Measurements from ENCODE around the gene CASZ1. TPM values are rescaled to one million over a fixed set of nuclear protein-coding genes. Genes with fewer than 3 reads are reported as not detected.

CASZ1 gene
- total and polyA plus RNA-seq, 2 experiments from 2014 or later = 6.2 to 6.7 TPM

DNA sequence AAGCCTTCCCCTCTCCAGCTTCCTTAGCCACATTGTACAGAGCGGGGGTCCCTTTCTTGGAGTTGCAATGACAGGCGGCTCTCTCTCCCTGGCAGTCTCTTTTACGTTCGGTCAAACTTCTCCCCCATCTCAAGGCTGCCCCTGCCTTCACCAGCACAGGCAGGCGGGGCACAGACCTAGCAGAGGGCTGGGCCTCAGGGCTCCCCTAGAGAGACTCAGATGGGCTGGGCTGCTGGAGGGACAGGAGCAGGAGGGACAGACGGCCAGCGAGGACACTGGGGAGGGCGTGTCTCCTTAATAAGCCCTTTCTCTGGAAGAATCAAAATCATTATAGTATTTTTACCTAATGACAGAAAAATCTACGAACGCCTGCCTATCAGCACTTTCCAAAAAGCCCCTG, 79.6 kb downstream of the CASZ1 start (continued):
- TF ChIP-seq, protein P1, sequence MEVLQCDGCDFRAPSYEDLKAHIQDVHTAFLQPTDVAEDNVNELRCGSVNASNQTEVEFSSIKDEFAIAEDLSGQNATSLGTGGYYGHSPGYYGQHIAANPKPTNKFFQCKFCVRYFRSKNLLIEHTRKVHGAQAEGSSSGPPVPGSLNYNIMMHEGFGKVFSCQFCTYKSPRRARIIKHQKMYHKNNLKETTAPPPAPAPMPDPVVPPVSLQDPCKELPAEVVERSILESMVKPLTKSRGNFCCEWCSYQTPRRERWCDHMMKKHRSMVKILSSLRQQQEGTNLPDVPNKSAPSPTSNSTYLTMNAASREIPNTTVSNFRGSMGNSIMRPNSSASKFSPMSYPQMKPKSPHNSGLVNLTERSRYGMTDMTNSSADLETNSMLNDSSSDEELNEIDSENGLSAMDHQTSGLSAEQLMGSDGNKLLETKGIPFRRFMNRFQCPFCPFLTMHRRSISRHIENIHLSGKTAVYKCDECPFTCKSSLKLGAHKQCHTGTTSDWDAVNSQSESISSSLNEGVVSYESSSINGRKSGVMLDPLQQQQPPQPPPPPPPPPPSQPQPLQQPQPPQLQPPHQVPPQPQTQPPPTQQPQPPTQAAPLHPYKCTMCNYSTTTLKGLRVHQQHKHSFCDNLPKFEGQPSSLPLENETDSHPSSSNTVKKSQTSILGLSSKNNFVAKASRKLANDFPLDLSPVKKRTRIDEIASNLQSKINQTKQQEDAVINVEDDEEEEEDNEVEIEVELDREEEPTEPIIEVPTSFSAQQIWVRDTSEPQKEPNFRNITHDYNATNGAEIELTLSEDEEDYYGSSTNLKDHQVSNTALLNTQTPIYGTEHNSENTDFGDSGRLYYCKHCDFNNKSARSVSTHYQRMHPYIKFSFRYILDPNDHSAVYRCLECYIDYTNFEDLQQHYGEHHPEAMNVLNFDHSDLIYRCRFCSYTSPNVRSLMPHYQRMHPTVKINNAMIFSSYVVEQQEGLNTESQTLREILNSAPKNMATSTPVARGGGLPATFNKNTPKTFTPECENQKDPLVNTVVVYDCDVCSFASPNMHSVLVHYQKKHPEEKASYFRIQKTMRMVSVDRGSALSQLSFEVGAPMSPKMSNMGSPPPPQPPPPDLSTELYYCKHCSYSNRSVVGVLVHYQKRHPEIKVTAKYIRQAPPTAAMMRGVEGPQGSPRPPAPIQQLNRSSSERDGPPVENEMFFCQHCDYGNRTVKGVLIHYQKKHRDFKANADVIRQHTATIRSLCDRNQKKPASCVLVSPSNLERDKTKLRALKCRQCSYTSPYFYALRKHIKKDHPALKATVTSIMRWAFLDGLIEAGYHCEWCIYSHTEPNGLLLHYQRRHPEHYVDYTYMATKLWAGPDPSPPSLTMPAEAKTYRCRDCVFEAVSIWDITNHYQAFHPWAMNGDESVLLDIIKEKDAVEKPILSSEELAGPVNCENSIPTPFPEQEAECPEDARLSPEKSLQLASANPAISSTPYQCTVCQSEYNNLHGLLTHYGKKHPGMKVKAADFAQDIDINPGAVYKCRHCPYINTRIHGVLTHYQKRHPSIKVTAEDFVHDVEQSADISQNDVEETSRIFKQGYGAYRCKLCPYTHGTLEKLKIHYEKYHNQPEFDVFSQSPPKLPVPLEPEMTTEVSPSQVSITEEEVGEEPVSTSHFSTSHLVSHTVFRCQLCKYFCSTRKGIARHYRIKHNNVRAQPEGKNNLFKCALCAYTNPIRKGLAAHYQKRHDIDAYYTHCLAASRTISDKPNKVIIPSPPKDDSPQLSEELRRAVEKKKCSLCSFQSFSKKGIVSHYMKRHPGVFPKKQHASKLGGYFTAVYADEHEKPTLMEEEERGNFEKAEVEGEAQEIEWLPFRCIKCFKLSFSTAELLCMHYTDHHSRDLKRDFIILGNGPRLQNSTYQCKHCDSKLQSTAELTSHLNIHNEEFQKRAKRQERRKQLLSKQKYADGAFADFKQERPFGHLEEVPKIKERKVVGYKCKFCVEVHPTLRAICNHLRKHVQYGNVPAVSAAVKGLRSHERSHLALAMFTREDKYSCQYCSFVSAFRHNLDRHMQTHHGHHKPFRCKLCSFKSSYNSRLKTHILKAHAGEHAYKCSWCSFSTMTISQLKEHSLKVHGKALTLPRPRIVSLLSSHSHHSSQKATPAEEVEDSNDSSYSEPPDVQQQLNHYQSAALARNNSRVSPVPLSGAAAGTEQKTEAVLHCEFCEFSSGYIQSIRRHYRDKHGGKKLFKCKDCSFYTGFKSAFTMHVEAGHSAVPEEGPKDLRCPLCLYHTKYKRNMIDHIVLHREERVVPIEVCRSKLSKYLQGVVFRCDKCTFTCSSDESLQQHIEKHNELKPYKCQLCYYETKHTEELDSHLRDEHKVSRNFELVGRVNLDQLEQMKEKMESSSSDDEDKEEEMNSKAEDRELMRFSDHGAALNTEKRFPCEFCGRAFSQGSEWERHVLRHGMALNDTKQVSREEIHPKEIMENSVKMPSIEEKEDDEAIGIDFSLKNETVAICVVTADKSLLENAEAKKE (CRISPR knock-in tag; IDR thresholded peaks at IDR 0.05) = no peak
- TF ChIP-seq ZNF114 (CRISPR knock-in tag; IDR thresholded peaks at IDR 0.05) = no peak

DNA sequence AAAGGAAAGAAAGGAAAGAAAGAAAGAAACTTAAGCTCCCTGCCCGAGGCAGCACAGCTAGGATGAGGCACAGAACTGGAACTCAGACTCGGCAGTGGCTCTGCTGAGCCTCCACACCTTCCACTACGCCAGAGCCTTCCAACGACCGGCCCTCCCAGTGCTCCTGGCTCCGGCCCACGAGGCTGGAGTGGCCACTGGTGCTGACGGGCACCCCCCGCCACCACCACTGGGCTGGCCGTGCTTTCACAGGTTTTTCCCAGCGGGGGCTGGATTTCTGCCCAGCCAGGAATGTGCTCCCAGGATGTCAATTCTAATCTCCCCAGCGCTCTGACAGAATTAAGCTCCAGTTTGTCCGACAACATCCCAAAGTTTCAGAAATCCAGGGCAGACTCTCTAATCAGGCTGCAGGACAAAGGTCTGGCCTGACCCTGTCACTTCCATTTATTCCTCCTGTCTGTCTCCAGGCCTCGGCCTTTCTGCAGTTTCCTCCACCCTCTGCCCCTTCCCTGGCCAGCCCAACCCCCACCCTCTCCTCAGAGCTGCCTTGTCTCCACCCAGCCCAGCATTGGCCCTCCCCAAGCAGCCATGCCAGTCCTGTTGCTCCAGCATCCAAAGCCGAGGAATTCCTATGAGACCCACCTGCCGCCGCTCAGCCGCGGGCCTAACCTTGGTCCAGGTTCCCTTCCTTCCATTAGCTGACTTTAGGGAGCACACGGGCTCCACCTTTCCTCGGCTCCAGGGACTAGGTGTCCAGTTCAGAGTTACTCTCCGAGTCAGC, 81.9 kb downstream of the CASZ1 start:
- Mint-ChIP-seq H3K27me3 (ENCODE audit: insufficient read depth, low read depth, poor library complexity) (peaks cover 8% of the 10 kb centered on the region), H3K36me3 (ENCODE audit: low read depth) (no peaks in the 10 kb centered on the region), H3K4me3 (no peak overlapping the region; the same call in 1 of the 3 replicates), H3K27ac (no peak overlapping the region), H3K9me3 (no peaks in the 10 kb centered on the region), H3K4me1 (peaks cover 41% of the 10 kb centered on the region)
- H3K4me3 ChIP-seq = no peak overlapping the region
- no peaks in the 10 kb centered on the region for H3K79me2 ChIP-seq (replicated peaks; ENCODE audit: insufficient read depth)
- no peaks in the 10 kb centered on the region for H3K27me3 ChIP-seq (ENCODE audit: insufficient read depth)
- no peaks in the 10 kb centered on the region for H3K36me3 ChIP-seq (ENCODE audit: insufficient read depth)
- H3F3A ChIP-seq (replicated peaks; ENCODE audit: low read depth) = no peaks in the 10 kb centered on the region
- no peak overlapping the region for H2AFZ ChIP-seq
- H3K27ac ChIP-seq (ENCODE audit: low read depth) = no peak overlapping the region
- H3K4me1 ChIP-seq (ENCODE audit: insufficient read depth) = peaks cover 13% of the 10 kb centered on the region; the same call in 1 of the 2 replicates
- no peaks in the 10 kb centered on the region; the same call in 1 of the 2 replicates for H4K20me1 ChIP-seq (replicated peaks; ENCODE audit: insufficient read depth)
- DNase-seq (ENCODE audit: low spot score) (no peak), ATAC-seq (peak; percentile 47)
- no peaks in the 10 kb centered on the region for H3K9me2 ChIP-seq (ENCODE audit: insufficient read depth)
- no peak overlapping the region for H3K4me2 ChIP-seq
- TF ChIP-seq ZNF331 (CRISPR knock-in tag; IDR thresholded peaks at IDR 0.05; ENCODE audit: low read depth) = no peak
- TF ChIP-seq, protein P2, sequence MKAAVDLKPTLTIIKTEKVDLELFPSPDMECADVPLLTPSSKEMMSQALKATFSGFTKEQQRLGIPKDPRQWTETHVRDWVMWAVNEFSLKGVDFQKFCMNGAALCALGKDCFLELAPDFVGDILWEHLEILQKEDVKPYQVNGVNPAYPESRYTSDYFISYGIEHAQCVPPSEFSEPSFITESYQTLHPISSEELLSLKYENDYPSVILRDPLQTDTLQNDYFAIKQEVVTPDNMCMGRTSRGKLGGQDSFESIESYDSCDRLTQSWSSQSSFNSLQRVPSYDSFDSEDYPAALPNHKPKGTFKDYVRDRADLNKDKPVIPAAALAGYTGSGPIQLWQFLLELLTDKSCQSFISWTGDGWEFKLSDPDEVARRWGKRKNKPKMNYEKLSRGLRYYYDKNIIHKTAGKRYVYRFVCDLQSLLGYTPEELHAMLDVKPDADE (IDR thresholded peaks at IDR 0.05) = no peak
- no peak for TF ChIP-seq STAT1 (IDR thresholded peaks at IDR 0.05; ENCODE audit: unreplicated experiment)
- TF ChIP-seq, protein P1 (CRISPR knock-in tag; IDR thresholded peaks at IDR 0.05) = no peak
- no peak for TF ChIP-seq EZH2phosphoT487 (IDR thresholded peaks at IDR 0.05; ENCODE audit: unreplicated experiment)
- TF ChIP-seq POLR2AphosphoS5 (IDR thresholded peaks at IDR 0.05; ENCODE audit: low read depth) = no peak
